Mucosa of rectum (tissue), 2 donors: ENCODE results near the gene LYST.
A peak's percentile ranks its signal among the peaks of the same experiment; 100 is the strongest.

ENCODE experiments used
- H3K27ac ChIP-seq, 2 donors: one replicate each; pipeline ENCODE4 v1.7.0; 2013; ENCODE audit warnings: inconsistent platforms in 2 of 2, low read depth in 2 of 2, low read length in 2 of 2
- H3K27me3 ChIP-seq, 2 donors: one replicate each; pipeline ENCODE4 v1.7.0; 2013; ENCODE audit warnings: low read length in 2 of 2; ENCODE audit not compliant: control insufficient read depth in 2 of 2, insufficient read depth in 2 of 2
- H3K36me3 ChIP-seq, 2 donors: one replicate each; pipeline ENCODE4 v1.7.0; 2013; ENCODE audit warnings: low read length in 2 of 2; ENCODE audit not compliant: control insufficient read depth in 2 of 2, insufficient read depth in 2 of 2
- H3K4me1 ChIP-seq, 2 donors: one replicate each; pipeline ENCODE4 v1.7.0; 2013; ENCODE audit warnings: low read length in 2 of 2, mild to moderate bottlenecking in 1 of 2; ENCODE audit not compliant: control insufficient read depth in 2 of 2, insufficient read depth in 2 of 2
- H3K4me3 ChIP-seq, 2 donors: one replicate each; pipeline ENCODE4 v1.7.0; 2013; ENCODE audit warnings: low read length in 2 of 2
- H3K9ac ChIP-seq, 2 donors: one replicate each; pipeline ENCODE4 v1.7.0; 2013; ENCODE audit warnings: low read length in 2 of 2, low read depth in 1 of 2, mild to moderate bottlenecking in 1 of 2
- H3K9me3 ChIP-seq, 2 donors: one replicate each; pipeline ENCODE4 v1.7.0; 2013; ENCODE audit warnings: low read length in 2 of 2; ENCODE audit not compliant: control insufficient read depth in 2 of 2
- donor health status: healthy.
- donor health status: Normal muscosa, but diverticular disease.

The LYST gene

DNA sequence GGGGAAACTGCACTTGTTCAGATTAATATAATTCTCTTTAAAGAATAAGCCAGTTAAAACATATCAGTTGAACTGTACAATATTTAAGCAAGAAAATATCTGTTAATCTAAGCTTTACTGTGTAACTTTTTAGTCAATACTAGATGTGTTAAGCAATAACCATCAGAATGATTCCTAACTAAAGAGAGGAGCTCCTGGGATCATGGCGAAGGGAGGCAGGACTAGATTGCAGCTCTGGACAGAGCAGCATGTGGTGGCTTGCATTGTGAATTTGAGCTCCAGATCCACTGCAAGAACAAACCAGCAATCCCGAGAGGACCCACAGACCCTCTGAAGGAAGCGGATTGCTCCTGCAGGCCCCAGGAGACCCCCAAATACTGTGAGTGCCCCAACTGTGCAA, 21.9 kb downstream of the LYST start:
- Histone ChIP-seq H3K9me3 (no peaks in the 10 kb centered on the region), H3K4me3 (no peak overlapping the region), H3K4me1 (peaks cover 6 to 7% of the 10 kb centered on the region in 2 donors), H3K9ac (no peak overlapping the region), H3K27me3 (no peaks in the 10 kb centered on the region), H3K36me3 (no peaks in the 10 kb centered on the region), H3K27ac (no peak overlapping the region)

DNA sequence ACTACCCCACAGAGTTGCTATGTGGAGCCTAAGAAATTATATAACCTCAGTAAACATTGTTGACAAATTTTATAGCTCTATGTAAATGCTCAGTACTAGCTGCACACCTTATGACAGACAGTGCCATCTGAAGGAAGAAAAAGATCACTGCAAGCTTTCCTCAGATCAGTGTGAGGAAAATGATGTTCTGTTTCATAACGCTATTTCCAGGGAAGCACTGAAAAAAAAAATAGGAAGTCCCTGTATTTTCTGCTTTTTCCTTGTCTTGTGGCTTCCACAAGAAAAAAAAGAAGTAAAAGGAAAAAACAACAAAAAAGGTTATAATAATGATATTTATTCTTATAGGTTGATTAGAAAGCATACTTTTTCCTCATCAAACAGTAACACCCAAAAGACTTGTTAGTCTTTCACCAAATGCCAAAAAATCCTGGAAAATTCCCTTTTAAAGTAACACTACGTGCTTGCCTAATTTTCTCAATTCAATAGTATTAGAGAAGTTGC, 23.2 kb downstream of the LYST start:
- Histone ChIP-seq H3K36me3 (no peaks in the 10 kb centered on the region), H3K4me3 (no peak overlapping the region), H3K9me3 (no peaks in the 10 kb centered on the region), H3K27ac (no peak overlapping the region), H3K27me3 (no peaks in the 10 kb centered on the region), H3K9ac (no peak overlapping the region), H3K4me1 (peaks cover 6 to 7% of the 10 kb centered on the region in 2 donors)

DNA sequence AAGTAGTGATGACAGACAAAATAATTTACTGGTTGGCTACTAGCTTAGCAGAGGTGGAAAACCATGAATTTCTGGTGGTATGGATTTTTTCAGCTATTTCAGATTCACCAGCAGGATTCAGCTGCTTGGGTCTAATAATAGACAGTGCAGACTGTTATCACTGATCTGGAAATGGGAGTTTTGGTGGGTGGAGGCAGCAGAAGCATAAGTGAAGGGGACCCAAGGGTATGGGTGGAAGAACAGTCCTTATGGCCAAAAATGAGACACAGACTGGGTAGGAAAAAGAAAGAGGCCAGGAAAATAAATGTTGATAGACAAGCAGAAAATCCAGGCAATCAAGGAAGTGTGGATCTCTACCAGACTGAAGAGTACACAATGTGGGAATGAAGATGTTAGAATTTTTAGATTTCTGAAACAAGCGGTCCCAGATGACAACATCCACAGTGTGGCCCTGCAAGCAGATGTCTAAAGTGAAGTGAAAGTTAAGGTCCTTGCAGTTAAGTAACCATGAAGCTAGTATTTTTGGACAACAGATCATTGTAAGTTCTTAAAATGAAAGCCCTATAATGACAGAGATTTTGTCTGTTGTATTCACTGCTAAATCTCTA, 24.7 kb downstream of the LYST start:
- H3K27ac ChIP-seq: no peak overlapping the region

GRCh38 chr1:235838021-235838420, 28.7 kb downstream of the LYST start:
- no peaks in the 10 kb centered on the region for H3K27me3 ChIP-seq
- no peaks in the 10 kb centered on the region for H3K9me3 ChIP-seq
- no peak overlapping the region for H3K9ac ChIP-seq
- no peak overlapping the region for H3K27ac ChIP-seq
- peaks cover 3 to 7% of the 10 kb centered on the region in 2 donors for H3K4me1 ChIP-seq
- no peak overlapping the region for H3K4me3 ChIP-seq
- H3K36me3 ChIP-seq: no peaks in the 10 kb centered on the region

More for the DNA sequence above, 24.7 kb downstream of the LYST start:
- Histone ChIP-seq H3K27me3 (no peaks in the 10 kb centered on the region), H3K4me3 (no peak overlapping the region), H3K36me3 (no peaks in the 10 kb centered on the region), H3K9ac (no peak overlapping the region), H3K4me1 (peaks cover 6 to 7% of the 10 kb centered on the region in 2 donors), H3K9me3 (no peaks in the 10 kb centered on the region)

DNA sequence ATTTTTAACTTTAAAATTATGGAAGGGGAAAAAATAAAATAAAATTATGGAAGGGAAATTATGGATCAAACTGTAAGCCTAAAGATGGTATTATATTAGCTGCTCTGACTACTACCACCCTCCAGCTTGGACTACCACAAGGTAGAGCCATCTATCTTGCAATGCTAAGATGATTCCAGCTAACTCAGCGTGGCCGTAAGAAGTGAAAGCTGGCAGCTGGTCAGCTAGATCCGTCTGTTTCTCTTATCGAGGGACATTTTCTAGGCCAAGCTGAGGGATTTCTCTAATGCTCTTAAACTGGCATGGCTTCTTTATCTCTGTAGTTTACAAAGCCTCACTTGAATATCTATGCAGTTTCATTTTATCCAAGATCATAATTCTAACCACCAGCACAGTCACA, 31.5 kb downstream of the LYST start:
- H3K36me3 ChIP-seq: no peaks in the 10 kb centered on the region
- no peaks in the 10 kb centered on the region for H3K27me3 ChIP-seq
- H3K9me3 ChIP-seq: no peaks in the 10 kb centered on the region
- peaks cover 3% of the 10 kb centered on the region in 2 donors for H3K4me1 ChIP-seq
- H3K27ac ChIP-seq: peak overlapping the region in 1 of 2 donors; percentile 39
- no peak overlapping the region for H3K9ac ChIP-seq
- H3K4me3 ChIP-seq: peak overlapping the region; percentile 0 to 19

GRCh38 chr1:235834620-235835019, 32.1 kb downstream of the LYST start:
- Histone ChIP-seq H3K4me1 (peaks cover 3% of the 10 kb centered on the region in 2 donors), H3K27ac (no peak overlapping the region), H3K4me3 (no peak overlapping the region), H3K27me3 (no peaks in the 10 kb centered on the region), H3K9me3 (no peaks in the 10 kb centered on the region), H3K9ac (no peak overlapping the region), H3K36me3 (no peaks in the 10 kb centered on the region)

DNA sequence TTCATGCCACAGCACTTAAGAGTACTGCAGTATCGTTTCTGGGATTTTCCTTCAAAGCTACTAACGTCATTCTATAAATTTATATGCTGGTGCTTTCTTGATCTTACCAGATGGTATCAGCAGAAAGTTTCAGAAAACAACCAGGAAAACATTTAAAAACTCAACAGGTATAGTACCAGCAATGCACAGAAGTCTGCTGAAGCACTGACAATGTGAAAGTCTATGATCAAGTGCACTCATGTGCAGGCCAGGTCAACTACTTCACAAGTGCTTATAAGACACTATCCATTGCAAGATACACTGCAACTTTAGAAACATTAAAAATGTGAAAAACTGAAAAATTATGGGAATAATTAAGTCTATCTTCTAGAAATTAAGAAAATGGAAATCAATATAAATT, 34.7 kb downstream of the LYST start:
- Histone ChIP-seq H3K4me1 (peaks cover 3% of the 10 kb centered on the region in 2 donors), H3K36me3 (peaks cover 0 to 2% of the 10 kb centered on the region in 2 donors), H3K9ac (no peak overlapping the region), H3K9me3 (no peaks in the 10 kb centered on the region), H3K27ac (no peak overlapping the region), H3K27me3 (no peaks in the 10 kb centered on the region), H3K4me3 (no peak overlapping the region)

GRCh38 chr1:235831148-235831547, 35.6 kb downstream of the LYST start:
- Histone ChIP-seq H3K9me3 (no peaks in the 10 kb centered on the region), H3K27ac (no peak overlapping the region), H3K36me3 (peaks cover 0 to 2% of the 10 kb centered on the region in 2 donors), H3K9ac (no peak overlapping the region), H3K27me3 (no peaks in the 10 kb centered on the region), H3K4me3 (no peak overlapping the region), H3K4me1 (peaks cover 3% of the 10 kb centered on the region in 2 donors)

GRCh38 chr1:235826102-235826854, 40.4 kb downstream of the LYST start:
- Histone ChIP-seq H3K27me3 (no peaks in the 10 kb centered on the region), H3K27ac (no peak overlapping the region), H3K9ac (no peak overlapping the region), H3K4me3 (no peak overlapping the region), H3K36me3 (peaks cover 0 to 2% of the 10 kb centered on the region in 2 donors), H3K4me1 (no peaks in the 10 kb centered on the region), H3K9me3 (no peaks in the 10 kb centered on the region)

DNA sequence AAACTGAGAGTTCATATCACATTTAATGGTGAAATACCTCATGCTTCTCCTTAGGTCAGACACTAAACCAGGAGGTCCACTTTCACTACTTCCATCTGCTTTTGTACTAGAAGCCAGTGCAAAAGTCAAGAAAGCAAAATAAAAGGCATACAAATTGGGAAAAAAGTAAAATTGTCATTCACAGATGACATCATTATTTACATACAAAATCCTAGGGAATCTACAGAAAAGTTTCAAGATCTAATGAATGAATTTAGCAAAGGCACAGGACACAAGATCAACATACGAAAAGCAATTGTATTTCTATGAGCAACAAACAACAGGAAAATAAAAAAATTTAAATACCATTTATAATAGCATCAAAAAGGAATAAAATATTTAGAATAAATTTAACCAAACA, 41.5 kb downstream of the LYST start:
- no peaks in the 10 kb centered on the region for H3K9me3 ChIP-seq
- H3K36me3 ChIP-seq: peaks cover 0 to 2% of the 10 kb centered on the region in 2 donors
- no peaks in the 10 kb centered on the region for H3K27me3 ChIP-seq
- no peak overlapping the region for H3K9ac ChIP-seq
- no peak overlapping the region for H3K27ac ChIP-seq
- H3K4me3 ChIP-seq: no peak overlapping the region
- H3K4me1 ChIP-seq: no peaks in the 10 kb centered on the region
